LNCaP clone FGC (cell line): ENCODE data around the gene CITED4.

Source experiments
- DNase-seq: peaks from one replicate; pipeline ENCODE4 v3.0.0-alpha.2; 2011; ENCODE audit warnings: low read depth
- H3K4me3 ChIP-seq: 2 replicates; pipeline ENCODE4 v1.5.1; 2011; ENCODE audit warnings: mild to moderate bottlenecking, low read depth, low read length, control low read depth
- CTCF ChIP-seq: IDR thresholded peaks from 2 replicates; pipeline ENCODE4 v1.5.1; 2012; ENCODE audit warnings: mild to moderate bottlenecking; ENCODE audit not compliant: control insufficient read depth, insufficient read depth; ENCODE audit errors: extremely low read depth

The CITED4 gene

GRCh38 chr1:40905061-40905460 lies 42.9 kb upstream of the CITED4 start:
- TF ChIP-seq CTCF: no peak
- no peak overlapping the region for H3K4me3 ChIP-seq
- DNase-seq: no peak

- no peak for DNase-seq
- H3K4me3 ChIP-seq: no peak overlapping the region
- no peak for TF ChIP-seq CTCF
Measured at GRCh38 chr1:40903106-40903505, 40.9 kb upstream of the CITED4 start.

GRCh38 chr1:40901886-40902852 lies 40.0 kb upstream of the CITED4 start:
- DNase-seq: no peak
- H3K4me3 ChIP-seq: no peak overlapping the region
- no peak for TF ChIP-seq CTCF

- no peak overlapping the region for H3K4me3 ChIP-seq
- TF ChIP-seq CTCF: no peak
- DNase-seq: no peak
Measured at GRCh38 chr1:40899230-40899870, 37.2 kb upstream of the CITED4 start.

- TF ChIP-seq CTCF: no peak
- DNase-seq: no peak
- no peak overlapping the region for H3K4me3 ChIP-seq
Measured at GRCh38 chr1:40898431-40898901, 36.3 kb upstream of the CITED4 start.

- no peak overlapping the region for H3K4me3 ChIP-seq
- DNase-seq: no peak
- TF ChIP-seq CTCF: no peak
Measured at GRCh38 chr1:40897513-40897912, 35.4 kb upstream of the CITED4 start.
